Activated naive CD4-positive, alpha-beta T cell treated with anti-CD3 and anti-CD28 coated beads, Interleukin-2, amount 50 U/mL, for 16 hours (primary cell): Measurements from ENCODE around the gene SLC13A5.
"Not testable (repeated sequence)": the region's sequence is repeated elsewhere in the genome, so short reads cannot be mapped to it uniquely, and the experiment has no call there.

Source experiments
- DNase-seq: peaks from one replicate; pipeline ENCODE4 v3.0.0-alpha.2; 2020

SLC13A5 gene

GRCh38 chr17:6658411-6658810 lies 54.8 kb downstream of the SLC13A5 start:
- not testable (repeated sequence) for DNase-seq

GRCh38 chr17:6657633-6658287 lies 55.4 kb downstream of the SLC13A5 start:
- DNase-seq, result no peak

- DNase-seq, result peak; percentile 70
Observed at GRCh38 chr17:6656797-6657632, 56.2 kb downstream of the SLC13A5 start.

- DNase-seq, result not testable (repeated sequence)
Observed at GRCh38 chr17:6655732-6656361, 57.3 kb downstream of the SLC13A5 start.

- DNase-seq, result no peak
Observed at GRCh38 chr17:6654841-6655731, 58.1 kb downstream of the SLC13A5 start.

- peak; percentile 44 for DNase-seq
Observed at GRCh38 chr17:6651919-6652452, 61.2 kb downstream of the SLC13A5 start.

GRCh38 chr17:6651354-6651918 lies 61.7 kb downstream of the SLC13A5 start, which contains the start of the genes C17orf100 and MED31:
TSS of gene C17orf100 (plus strand) at chr17:6651762. CDS start at chr17:6651914, 152 bp downstream.
TSS of gene MED31 (minus strand) at chr17:6651605. CDS start at chr17:6651528, 77 bp downstream.
- peak; percentile 94 for DNase-seq

- DNase-seq, result no peak
Observed at GRCh38 chr17:6648181-6648580, 65.0 kb downstream of the SLC13A5 start.

GRCh38 chr17:6643451-6644125 lies 69.6 kb downstream of the SLC13A5 start:
- no peak for DNase-seq

- DNase-seq, result no peak
Observed at GRCh38 chr17:6642592-6642991, 70.6 kb downstream of the SLC13A5 start.

- DNase-seq, result no peak
Observed at GRCh38 chr17:6641247-6641863, 71.8 kb downstream of the SLC13A5 start.

GRCh38 chr17:6640536-6641246 lies 72.5 kb downstream of the SLC13A5 start, which contains the start of the genes KIAA0753 and TXNDC17:
TSS of gene KIAA0753 (minus strand) at chr17:6640711. CDS start at chr17:6635103, 5,608 bp downstream.
TSS of gene TXNDC17 (plus strand) at chr17:6641060. CDS start at chr17:6641083, 23 bp downstream.
- peak; percentile 88 for DNase-seq

- DNase-seq, result peak; percentile 46
Observed at GRCh38 chr17:6639586-6640535, 73.3 kb downstream of the SLC13A5 start.

GRCh38 chr17:6639014-6639585 lies 74.1 kb downstream of the SLC13A5 start:
- no peak for DNase-seq

- no peak for DNase-seq
Observed at GRCh38 chr17:6638046-6638908, 74.9 kb downstream of the SLC13A5 start.

- DNase-seq, result no peak
Observed at GRCh38 chr17:6637458-6637840, 75.7 kb downstream of the SLC13A5 start.
